ENCODE results near the gene RSPH6A. TPM values are rescaled to one million over a fixed set of nuclear protein-coding genes. Genes with fewer than 3 reads are reported as not detected.

RSPH6A gene
- polyA plus RNA-seq, 1 of the 3 experiments (the other 2 are of a cell fraction): 0.02 TPM

GRCh38 chr19:45753548-45753947 is 61.6 kb downstream of the RSPH6A start:
- Histone ChIP-seq H3K9ac (no peak overlapping the region), H3K27ac (ENCODE audit: low read depth in 2 of 2, low read length in 1 of 2) (no peak overlapping the region), H3K4me2 (no peak overlapping the region), H3K4me3 (ENCODE audit: low read depth in 2 of 2, low read length in 1 of 2) (no peak overlapping the region), H2AFZ (ENCODE audit: low read depth) (no peak overlapping the region), H4K20me1 (ENCODE audit: insufficient read depth) (no peaks in the 10 kb centered on the region), H3K79me2 (ENCODE audit: insufficient read depth) (no peaks in the 10 kb centered on the region), H3K4me1 (ENCODE audit: control insufficient read depth in 1 of 2, insufficient read depth in 2 of 2, low read depth in 1 of 2, low read length in 1 of 2) (no peaks in the 10 kb centered on the region), H3F3A (replicated peaks; ENCODE audit: insufficient read depth) (no peaks in the 10 kb centered on the region), H3K27me3 (ENCODE audit: insufficient read depth) (no peaks in the 10 kb centered on the region), H3K9me3 (no peaks in the 10 kb centered on the region), H3K9me2 (no peaks in the 10 kb centered on the region), H3K36me3 (replicated peaks in 1 of 2; ENCODE audit: control insufficient read depth in 1 of 2, insufficient read depth in 2 of 2, low read length in 1 of 2) (no peaks in the 10 kb centered on the region)
- 83% methylated on average over 3 of the region's 6 CpGs for WGBS (ENCODE audit: low lambda C conversion rate)
- no peak for DNase-seq
- TF ChIP-seq RCOR1 (IDR thresholded peaks at IDR 0.05; ENCODE audit: low read length) (no peak), EP300 (IDR thresholded peaks at IDR 0.05; ENCODE audit: borderline replicate concordance in 1 of 2, low read depth in 1 of 2, low read length in 1 of 2) (no peak), YY1 (IDR thresholded peaks at IDR 0.05; ENCODE audit: low read depth) (no peak), NRF1 (IDR thresholded peaks at IDR 0.05; ENCODE audit: low read depth, low read length) (no peak), MXI1 (IDR thresholded peaks at IDR 0.05; ENCODE audit: low read depth, low read length) (no peak), MEF2A (IDR thresholded peaks at IDR 0.05; ENCODE audit: borderline replicate concordance, low read depth) (no peak)
- TF ChIP-seq, protein P1, sequence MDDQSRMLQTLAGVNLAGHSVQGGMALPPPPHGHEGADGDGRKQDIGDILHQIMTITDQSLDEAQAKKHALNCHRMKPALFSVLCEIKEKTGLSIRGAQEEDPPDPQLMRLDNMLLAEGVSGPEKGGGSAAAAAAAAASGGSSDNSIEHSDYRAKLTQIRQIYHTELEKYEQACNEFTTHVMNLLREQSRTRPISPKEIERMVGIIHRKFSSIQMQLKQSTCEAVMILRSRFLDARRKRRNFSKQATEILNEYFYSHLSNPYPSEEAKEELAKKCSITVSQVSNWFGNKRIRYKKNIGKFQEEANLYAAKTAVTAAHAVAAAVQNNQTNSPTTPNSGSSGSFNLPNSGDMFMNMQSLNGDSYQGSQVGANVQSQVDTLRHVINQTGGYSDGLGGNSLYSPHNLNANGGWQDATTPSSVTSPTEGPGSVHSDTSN (IDR thresholded peaks at IDR 0.05): no peak
- ChIA-PET CTCF (interaction anchor here (1.2 to 2.8 kb wide), 3 partner anchors 13 to 60 kb away, joined by 3 to 9 read pairs (median 6); partner anchors contain the start of gene SIX5), POLR2A (no interaction called here)

DNA sequence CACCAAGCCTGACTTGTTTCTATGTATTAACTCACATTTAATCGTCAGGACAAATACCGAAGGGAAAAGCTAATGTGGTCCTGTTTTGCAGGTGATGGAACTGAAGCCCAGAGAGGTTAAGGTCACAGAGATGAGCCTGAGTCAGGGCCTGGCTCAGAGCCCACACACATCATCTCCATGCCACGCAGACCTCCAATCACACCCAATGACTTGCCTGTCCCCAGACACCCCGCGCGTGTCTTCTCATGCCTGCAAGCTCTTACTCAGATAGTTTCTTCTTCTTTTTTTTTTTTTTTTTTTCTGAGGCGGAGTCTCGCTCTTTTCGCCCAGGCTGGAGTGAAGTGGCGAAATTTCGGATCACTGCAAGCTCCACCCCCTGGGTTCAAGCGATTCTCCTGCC is 62.5 kb downstream of the RSPH6A start:
- Histone ChIP-seq H3F3A (replicated peaks; ENCODE audit: insufficient read depth) (no peaks in the 10 kb centered on the region), H3K4me1 (ENCODE audit: control insufficient read depth in 1 of 2, insufficient read depth in 2 of 2, low read depth in 1 of 2, low read length in 1 of 2) (no peaks in the 10 kb centered on the region), H4K20me1 (ENCODE audit: insufficient read depth) (no peaks in the 10 kb centered on the region), H3K36me3 (replicated peaks in 1 of 2; ENCODE audit: control insufficient read depth in 1 of 2, insufficient read depth in 2 of 2, low read length in 1 of 2) (no peaks in the 10 kb centered on the region), H2AFZ (ENCODE audit: low read depth) (no peak overlapping the region), H3K9me2 (no peaks in the 10 kb centered on the region), H3K9me3 (no peaks in the 10 kb centered on the region), H3K27ac (ENCODE audit: low read depth in 2 of 2, low read length in 1 of 2) (no peak overlapping the region), H3K9ac (no peak overlapping the region), H3K79me2 (ENCODE audit: insufficient read depth) (no peaks in the 10 kb centered on the region), H3K27me3 (ENCODE audit: insufficient read depth) (no peaks in the 10 kb centered on the region), H3K4me3 (ENCODE audit: low read depth in 2 of 2, low read length in 1 of 2) (no peak overlapping the region), H3K4me2 (no peak overlapping the region)
- WGBS (ENCODE audit: low lambda C conversion rate): 87% methylated on average over 12 of the region's 12 CpGs
- DNase-seq: no peak
- ChIA-PET CTCF (interaction anchor here (0.6 to 2.8 kb wide), 4 partner anchors 12 to 691 kb away, joined by 3 to 9 read pairs (median 4); partner anchors contain the start of gene SIX5), POLR2A (interaction anchor here (0.6 kb wide), 1 partner anchor 40 kb away, joined by 3 read pairs; the partner anchor contains the start of gene DMWD)
- no peak for TF ChIP-seq RCOR1 (IDR thresholded peaks at IDR 0.05; ENCODE audit: low read length)
- no peak for TF ChIP-seq EZH2phosphoT487 (IDR thresholded peaks at IDR 0.05; ENCODE audit: borderline replicate concordance, low read depth)
- no peak for TF ChIP-seq NRF1 (IDR thresholded peaks at IDR 0.05; ENCODE audit: low read depth, low read length)
- TF ChIP-seq, protein P2, sequence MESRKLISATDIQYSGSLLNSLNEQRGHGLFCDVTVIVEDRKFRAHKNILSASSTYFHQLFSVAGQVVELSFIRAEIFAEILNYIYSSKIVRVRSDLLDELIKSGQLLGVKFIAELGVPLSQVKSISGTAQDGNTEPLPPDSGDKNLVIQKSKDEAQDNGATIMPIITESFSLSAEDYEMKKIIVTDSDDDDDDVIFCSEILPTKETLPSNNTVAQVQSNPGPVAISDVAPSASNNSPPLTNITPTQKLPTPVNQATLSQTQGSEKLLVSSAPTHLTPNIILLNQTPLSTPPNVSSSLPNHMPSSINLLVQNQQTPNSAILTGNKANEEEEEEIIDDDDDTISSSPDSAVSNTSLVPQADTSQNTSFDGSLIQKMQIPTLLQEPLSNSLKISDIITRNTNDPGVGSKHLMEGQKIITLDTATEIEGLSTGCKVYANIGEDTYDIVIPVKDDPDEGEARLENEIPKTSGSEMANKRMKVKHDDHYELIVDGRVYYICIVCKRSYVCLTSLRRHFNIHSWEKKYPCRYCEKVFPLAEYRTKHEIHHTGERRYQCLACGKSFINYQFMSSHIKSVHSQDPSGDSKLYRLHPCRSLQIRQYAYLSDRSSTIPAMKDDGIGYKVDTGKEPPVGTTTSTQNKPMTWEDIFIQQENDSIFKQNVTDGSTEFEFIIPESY (IDR thresholded peaks at IDR 0.05; ENCODE audit: borderline replicate concordance, low read depth): no peak
- TF ChIP-seq SIN3A (IDR thresholded peaks at IDR 0.05; ENCODE audit: borderline replicate concordance, low read depth, low read length): no peak
- TF ChIP-seq TAF1 (IDR thresholded peaks at IDR 0.05; ENCODE audit: borderline replicate concordance, low read depth, low read length): no peak
- TF ChIP-seq MEF2A (IDR thresholded peaks at IDR 0.05; ENCODE audit: borderline replicate concordance, low read depth): no peak
- no peak for TF ChIP-seq REST (IDR thresholded peaks at IDR 0.05; ENCODE audit: low read depth, low read length)
- TF ChIP-seq CHD2 (IDR thresholded peaks at IDR 0.05; ENCODE audit: low read length, partially characterized antibody): no peak
- TF ChIP-seq TCF12 (IDR thresholded peaks at IDR 0.05): no peak
- TF ChIP-seq, protein P3, sequence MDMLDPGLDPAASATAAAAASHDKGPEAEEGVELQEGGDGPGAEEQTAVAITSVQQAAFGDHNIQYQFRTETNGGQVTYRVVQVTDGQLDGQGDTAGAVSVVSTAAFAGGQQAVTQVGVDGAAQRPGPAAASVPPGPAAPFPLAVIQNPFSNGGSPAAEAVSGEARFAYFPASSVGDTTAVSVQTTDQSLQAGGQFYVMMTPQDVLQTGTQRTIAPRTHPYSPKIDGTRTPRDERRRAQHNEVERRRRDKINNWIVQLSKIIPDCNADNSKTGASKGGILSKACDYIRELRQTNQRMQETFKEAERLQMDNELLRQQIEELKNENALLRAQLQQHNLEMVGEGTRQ (IDR thresholded peaks at IDR 0.05; ENCODE audit: borderline replicate concordance, low read depth, low read length): no peak
- no peak for TF ChIP-seq TEAD4 (IDR thresholded peaks at IDR 0.05; ENCODE audit: borderline replicate concordance, insufficient read depth)
- TF ChIP-seq POLR2AphosphoS5 (IDR thresholded peaks at IDR 0.05; ENCODE audit: low read depth, low read length): no peak
